Measurements from ENCODE around the gene SMIM20.

DNA sequence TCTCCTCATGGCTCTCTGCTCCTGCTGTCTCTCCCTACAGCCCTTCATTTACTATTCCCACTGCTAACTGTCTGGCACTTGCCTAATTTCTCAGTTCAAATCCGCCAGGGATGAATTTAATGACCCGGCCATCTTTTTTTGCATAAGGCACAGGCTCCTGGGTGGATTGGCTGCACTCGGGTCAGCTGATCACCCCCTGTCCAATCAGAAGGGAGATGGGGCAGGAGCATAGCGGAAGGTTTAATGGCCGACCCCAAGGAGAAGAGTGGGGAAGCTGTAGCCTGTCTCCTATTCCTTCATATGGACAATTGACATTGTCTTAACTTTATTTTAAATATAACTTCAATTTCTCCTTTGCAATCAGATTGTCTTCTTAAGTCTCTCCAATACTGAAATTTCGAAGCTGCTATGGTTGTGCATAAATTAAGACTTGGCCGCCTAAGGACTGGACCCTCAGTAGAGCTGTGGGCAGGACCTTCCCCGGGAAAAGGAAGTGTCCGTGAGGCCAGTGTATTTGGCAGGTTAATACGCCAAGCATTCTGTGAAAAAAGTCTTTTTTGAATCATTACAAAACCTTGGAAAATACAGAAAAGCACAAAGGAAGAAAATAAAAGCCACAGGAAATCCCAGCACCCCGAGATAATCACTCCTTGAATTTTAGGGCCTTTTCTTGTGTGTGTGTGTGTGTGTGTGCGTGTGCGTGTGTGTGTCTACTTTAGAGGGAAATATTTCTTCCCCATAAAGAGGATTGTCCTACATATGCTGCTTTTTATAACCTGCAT, 55.5 kb downstream of the SMIM20 start:
- no peak for TF ChIP-seq EP300 (conservative IDR thresholded peaks at IDR 0.05; ENCODE audit: poor library complexity, severe bottlenecking)
- no peak for TF ChIP-seq CTCF (IDR thresholded peaks at IDR 0.05; ENCODE audit: poor library complexity, severe bottlenecking)
- no peak for TF ChIP-seq POLR2AphosphoS5 (IDR thresholded peaks at IDR 0.05)
- TF ChIP-seq REST (IDR thresholded peaks at IDR 0.05; ENCODE audit: borderline replicate concordance), result no peak
- TF ChIP-seq EZH2 (IDR thresholded peaks at IDR 0.05; ENCODE audit: borderline replicate concordance, insufficient read depth, low read length, poor library complexity, severe bottlenecking), result no peak
- no peak for TF ChIP-seq TAF1 (IDR thresholded peaks at IDR 0.05; ENCODE audit: low read depth)
- no peak for TF ChIP-seq RAD21 (conservative IDR thresholded peaks at IDR 0.05)
- no peak for TF ChIP-seq SMC3 (conservative IDR thresholded peaks at IDR 0.05; ENCODE audit: poor library complexity)
- TF ChIP-seq MXI1 (conservative IDR thresholded peaks at IDR 0.05; ENCODE audit: poor library complexity, severe bottlenecking), result no peak
